ENCODE data around the gene TMEM140.

Gene TMEM140

GRCh38 chr7:135175931-135176330 is 28.1 kb downstream of the TMEM140 start:
- TF ChIP-seq, protein P1, sequence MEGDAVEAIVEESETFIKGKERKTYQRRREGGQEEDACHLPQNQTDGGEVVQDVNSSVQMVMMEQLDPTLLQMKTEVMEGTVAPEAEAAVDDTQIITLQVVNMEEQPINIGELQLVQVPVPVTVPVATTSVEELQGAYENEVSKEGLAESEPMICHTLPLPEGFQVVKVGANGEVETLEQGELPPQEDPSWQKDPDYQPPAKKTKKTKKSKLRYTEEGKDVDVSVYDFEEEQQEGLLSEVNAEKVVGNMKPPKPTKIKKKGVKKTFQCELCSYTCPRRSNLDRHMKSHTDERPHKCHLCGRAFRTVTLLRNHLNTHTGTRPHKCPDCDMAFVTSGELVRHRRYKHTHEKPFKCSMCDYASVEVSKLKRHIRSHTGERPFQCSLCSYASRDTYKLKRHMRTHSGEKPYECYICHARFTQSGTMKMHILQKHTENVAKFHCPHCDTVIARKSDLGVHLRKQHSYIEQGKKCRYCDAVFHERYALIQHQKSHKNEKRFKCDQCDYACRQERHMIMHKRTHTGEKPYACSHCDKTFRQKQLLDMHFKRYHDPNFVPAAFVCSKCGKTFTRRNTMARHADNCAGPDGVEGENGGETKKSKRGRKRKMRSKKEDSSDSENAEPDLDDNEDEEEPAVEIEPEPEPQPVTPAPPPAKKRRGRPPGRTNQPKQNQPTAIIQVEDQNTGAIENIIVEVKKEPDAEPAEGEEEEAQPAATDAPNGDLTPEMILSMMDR (IDR thresholded peaks at IDR 0.05; ENCODE audit: low read length, missing control alignments) = no peak
- no peak overlapping the region for H3K4me3 ChIP-seq (replicated peaks; ENCODE audit: low read depth, low read length)
- DNase-seq (ENCODE audit: low read depth) = no peak

DNA sequence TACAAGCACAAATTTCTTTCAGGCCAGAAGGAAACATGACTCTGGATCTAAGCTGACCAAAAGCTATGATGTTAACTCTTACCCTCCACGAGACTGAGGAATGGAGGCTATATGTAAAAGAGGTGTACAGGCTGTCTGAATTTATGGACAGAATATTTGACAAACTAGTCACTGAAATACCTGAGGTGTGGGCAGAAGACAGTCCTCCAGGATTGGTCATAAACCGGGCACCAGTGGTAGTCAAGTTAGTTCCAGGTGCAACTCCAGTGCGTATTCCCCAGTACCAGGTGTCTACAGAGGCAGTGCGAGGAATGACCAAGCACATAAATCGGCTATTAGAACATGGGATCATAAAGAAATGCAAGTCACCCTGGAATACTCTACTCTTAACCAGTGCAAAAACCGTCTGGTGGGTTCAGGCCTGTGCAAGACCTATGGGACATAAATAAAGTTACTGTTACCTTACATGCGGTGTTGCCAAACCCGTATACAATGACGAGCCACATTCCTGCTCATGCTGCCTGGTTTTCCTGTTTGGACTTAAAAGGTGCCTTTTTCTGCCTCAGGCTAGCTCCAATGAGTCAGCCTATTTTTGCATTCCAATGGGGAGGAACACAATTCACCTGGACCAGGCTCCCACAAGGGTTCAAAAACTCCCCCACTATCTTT is 29.3 kb downstream of the TMEM140 start:
- TF ChIP-seq, protein P1 (IDR thresholded peaks at IDR 0.05; ENCODE audit: low read length, missing control alignments) = no peak
- no peak for DNase-seq (ENCODE audit: low read depth)
- H3K4me3 ChIP-seq (replicated peaks; ENCODE audit: low read depth, low read length) = no peak overlapping the region

DNA sequence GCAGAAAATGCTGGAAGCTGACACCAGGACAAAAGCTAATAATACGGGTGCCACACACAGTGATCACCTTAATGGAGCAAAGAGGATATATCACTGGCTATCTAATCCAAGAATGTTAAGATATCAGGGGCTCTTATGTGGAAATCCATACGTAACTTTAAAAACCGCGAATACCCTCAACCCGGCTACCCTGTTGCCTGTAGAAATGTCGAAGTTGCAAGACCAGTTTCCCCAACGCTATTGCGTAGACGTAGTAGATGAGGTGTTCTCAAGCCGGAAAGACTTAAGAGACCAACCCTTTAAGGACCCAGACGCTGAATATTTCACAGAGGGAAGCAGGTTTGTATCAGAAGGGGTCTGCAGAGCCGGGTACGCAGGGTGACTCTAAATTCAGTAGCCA is 30.5 kb downstream of the TMEM140 start:
- DNase-seq (ENCODE audit: low read depth) = no peak
- TF ChIP-seq, protein P1 (IDR thresholded peaks at IDR 0.05; ENCODE audit: low read length, missing control alignments) = no peak
- no peak overlapping the region for H3K4me3 ChIP-seq (replicated peaks; ENCODE audit: low read depth, low read length)

GRCh38 chr7:135179321-135179925 is 31.6 kb downstream of the TMEM140 start:
- TF ChIP-seq, protein P1 (IDR thresholded peaks at IDR 0.05; ENCODE audit: low read length, missing control alignments) = no peak
- H3K4me3 ChIP-seq (replicated peaks; ENCODE audit: low read depth, low read length) = no peak overlapping the region
- no peak for DNase-seq (ENCODE audit: low read depth)

- DNase-seq (ENCODE audit: low read depth) = no peak
- H3K4me3 ChIP-seq (replicated peaks; ENCODE audit: low read depth, low read length) = no peak overlapping the region
- TF ChIP-seq, protein P1 (IDR thresholded peaks at IDR 0.05; ENCODE audit: low read length, missing control alignments) = no peak
These were observed 32.2 kb downstream of the TMEM140 start for GRCh38 chr7:135180122-135180521.

DNA sequence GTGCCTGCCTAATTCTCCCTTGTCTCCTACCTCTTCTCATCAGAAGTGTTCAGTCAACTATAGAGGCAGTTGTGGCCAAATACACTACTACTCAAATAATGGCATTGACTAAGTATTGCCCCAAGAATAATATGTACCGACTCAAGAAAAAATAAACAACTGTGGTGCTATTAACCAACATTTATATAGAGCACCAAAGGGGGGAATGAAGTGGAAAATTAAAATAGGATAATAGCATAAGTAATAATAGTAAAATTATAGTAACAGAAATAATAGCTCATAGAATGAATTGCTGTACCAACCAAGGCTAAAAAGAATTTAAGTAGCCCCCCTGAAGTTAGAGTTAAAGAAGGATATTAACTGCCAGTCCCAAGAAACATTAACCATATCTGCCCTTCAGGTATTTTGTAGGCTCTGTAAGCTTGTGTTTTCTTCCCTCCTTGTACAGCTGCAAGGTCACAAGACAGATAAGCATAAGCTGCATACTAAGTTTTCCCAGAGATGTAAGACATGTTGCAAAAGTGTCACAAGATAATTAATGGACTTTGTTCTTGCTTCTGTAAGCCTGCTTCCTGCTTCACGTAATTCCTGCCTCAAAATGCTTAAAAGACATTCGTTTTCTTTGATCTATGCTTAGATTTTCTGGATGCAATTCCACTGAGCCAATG is 33.5 kb downstream of the TMEM140 start:
- TF ChIP-seq, protein P1 (IDR thresholded peaks at IDR 0.05; ENCODE audit: low read length, missing control alignments) = no peak
- no peak overlapping the region for H3K4me3 ChIP-seq (replicated peaks; ENCODE audit: low read depth, low read length)
- DNase-seq (ENCODE audit: low read depth) = no peak
